Measurements from ENCODE around the gene ABCG2. TPM values are rescaled to one million over a fixed set of nuclear protein-coding genes. Genes with fewer than 3 reads are reported as not detected.

The ABCG2 gene
- total RNA-seq, 1 donor from 2014 or later: under 0.01 TPM

DNA sequence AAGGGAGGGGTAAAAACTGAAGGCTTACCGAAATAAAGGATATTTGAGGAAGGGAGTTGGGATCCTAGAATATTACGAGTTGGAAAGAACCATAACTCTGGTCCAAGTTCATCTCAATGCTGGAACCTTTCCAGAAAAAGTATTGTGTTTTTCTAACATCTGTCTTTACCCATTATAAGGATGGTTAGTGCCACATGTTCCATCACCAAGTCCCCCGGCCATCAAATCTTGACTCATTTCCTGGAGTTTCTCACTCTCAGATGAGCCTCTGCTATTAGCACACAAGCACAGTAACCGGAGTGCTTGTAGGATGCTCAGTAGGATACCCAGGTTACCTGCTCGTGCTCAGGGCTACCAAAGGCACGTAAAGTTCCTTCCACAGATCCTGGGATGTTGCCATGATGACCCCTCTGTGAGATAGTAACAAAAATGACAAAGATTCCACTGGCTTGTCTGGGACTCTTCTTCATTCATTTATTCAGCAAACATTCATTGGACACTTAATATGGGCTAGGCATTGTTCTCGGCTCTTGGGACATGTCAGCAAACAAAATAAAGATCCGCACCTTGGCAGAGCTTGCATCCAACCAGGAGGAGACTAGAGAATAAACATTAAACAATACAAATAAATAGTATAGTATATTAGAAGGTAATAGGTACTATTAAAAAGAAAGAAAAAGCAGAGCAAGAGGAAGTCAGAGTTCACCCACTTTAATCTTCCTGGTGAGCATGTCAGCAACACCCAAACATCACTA is 114.7 kb downstream of the ABCG2 start:
- Histone ChIP-seq H3K36me3 (ENCODE audit: control insufficient read depth, insufficient read depth, low read length) (peaks cover 9% of the 10 kb centered on the region), H3K27me3 (ENCODE audit: control insufficient read depth, insufficient read depth, low read length) (no peaks in the 10 kb centered on the region), H3K4me3 (ENCODE audit: low read depth, low read length) (no peak overlapping the region)
- TF ChIP-seq, protein P1, sequence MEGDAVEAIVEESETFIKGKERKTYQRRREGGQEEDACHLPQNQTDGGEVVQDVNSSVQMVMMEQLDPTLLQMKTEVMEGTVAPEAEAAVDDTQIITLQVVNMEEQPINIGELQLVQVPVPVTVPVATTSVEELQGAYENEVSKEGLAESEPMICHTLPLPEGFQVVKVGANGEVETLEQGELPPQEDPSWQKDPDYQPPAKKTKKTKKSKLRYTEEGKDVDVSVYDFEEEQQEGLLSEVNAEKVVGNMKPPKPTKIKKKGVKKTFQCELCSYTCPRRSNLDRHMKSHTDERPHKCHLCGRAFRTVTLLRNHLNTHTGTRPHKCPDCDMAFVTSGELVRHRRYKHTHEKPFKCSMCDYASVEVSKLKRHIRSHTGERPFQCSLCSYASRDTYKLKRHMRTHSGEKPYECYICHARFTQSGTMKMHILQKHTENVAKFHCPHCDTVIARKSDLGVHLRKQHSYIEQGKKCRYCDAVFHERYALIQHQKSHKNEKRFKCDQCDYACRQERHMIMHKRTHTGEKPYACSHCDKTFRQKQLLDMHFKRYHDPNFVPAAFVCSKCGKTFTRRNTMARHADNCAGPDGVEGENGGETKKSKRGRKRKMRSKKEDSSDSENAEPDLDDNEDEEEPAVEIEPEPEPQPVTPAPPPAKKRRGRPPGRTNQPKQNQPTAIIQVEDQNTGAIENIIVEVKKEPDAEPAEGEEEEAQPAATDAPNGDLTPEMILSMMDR (IDR thresholded peaks at IDR 0.05; ENCODE audit: insufficient read depth, low read length, severe bottlenecking): no peak
- FAIRE-seq (no peak), DNase-seq (ENCODE audit: low read depth) (no peak)

DNA sequence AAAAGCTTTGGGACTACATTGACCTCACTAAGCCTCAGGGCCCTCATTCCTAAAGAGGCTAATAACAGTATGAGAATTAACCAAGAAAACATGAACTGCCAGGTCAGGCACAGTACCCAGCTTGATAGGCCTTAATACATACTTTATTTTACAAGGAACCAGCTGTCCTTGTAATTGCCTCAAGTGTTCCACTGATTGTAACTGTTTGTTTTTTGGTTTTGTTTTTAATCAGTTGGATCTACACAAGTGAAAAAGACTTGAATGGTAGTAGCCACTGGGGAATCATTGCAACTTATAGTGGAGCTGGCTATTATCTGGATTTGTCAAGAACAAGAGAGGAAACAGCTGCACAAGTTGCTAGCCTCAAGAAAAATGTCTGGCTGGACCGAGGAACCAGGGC is 115.4 kb downstream of the ABCG2 start:
- no peak for DNase-seq (ENCODE audit: low read depth)
- TF ChIP-seq, protein P1 (IDR thresholded peaks at IDR 0.05; ENCODE audit: insufficient read depth, low read length, severe bottlenecking): no peak
- H3K27me3 ChIP-seq (ENCODE audit: control insufficient read depth, insufficient read depth, low read length): no peaks in the 10 kb centered on the region
- H3K36me3 ChIP-seq (ENCODE audit: control insufficient read depth, insufficient read depth, low read length): peaks cover 12% of the 10 kb centered on the region
- H3K4me3 ChIP-seq (ENCODE audit: low read depth, low read length): no peak overlapping the region
- FAIRE-seq: no peak

DNA sequence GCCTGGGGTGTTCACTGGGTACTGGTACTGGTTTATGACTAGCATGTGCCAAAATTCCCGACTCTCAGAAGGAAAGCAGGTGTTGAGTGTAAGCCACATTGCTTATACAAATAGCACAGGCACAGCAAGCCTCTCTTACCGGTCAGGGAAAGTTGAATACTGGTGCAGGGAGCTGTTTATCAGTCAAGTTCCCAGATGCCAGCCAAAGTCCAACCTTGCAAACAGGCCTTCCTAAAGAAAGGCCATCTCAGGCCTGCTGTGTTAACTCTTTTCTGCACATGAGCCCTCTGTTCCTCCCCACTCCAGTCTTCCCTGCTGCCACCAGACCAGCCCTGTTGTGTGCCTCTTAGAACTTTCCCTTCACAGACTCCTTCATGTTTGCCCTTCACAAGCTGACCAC is 116.8 kb downstream of the ABCG2 start:
- no peaks in the 10 kb centered on the region for H3K27me3 ChIP-seq (ENCODE audit: control insufficient read depth, insufficient read depth, low read length)
- FAIRE-seq (peak; percentile 68), DNase-seq (ENCODE audit: low read depth) (no peak)
- TF ChIP-seq, protein P1 (IDR thresholded peaks at IDR 0.05; ENCODE audit: insufficient read depth, low read length, severe bottlenecking): no peak
- H3K36me3 ChIP-seq (ENCODE audit: control insufficient read depth, insufficient read depth, low read length): peaks cover 14% of the 10 kb centered on the region
- H3K4me3 ChIP-seq (ENCODE audit: low read depth, low read length): no peak overlapping the region

DNA sequence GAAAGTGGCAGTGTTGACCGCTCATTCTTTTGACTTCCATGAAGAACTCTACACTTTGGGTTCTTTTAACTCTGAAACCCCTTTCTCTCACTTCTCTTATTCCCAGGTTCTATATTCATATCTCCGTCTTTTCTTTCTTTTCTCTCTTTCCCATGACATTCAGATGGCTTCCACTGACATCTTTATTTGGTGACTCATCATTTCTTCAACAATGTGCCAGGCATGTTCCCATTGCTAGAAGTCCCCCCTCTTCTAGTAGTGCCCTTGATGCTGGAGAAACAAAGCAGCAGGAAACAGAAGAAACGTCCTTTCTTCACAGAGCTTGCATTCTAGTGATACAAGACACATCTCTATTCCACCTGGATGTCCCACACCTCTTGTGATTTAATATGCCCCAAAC is 117.7 kb downstream of the ABCG2 start:
- Histone ChIP-seq H3K27me3 (ENCODE audit: control insufficient read depth, insufficient read depth, low read length) (no peaks in the 10 kb centered on the region), H3K4me3 (ENCODE audit: low read depth, low read length) (no peak overlapping the region), H3K36me3 (ENCODE audit: control insufficient read depth, insufficient read depth, low read length) (peaks cover 16% of the 10 kb centered on the region)
- FAIRE-seq (no peak), DNase-seq (ENCODE audit: low read depth) (no peak)
- TF ChIP-seq, protein P1 (IDR thresholded peaks at IDR 0.05; ENCODE audit: insufficient read depth, low read length, severe bottlenecking): no peak

Other genes starting within 250 kb of the ABCG2 start
- gene SPP1, start 182.9 kb downstream of the ABCG2 start, total RNA-seq: not detected in 2 replicates
- gene PKD2, start 151.0 kb downstream of the ABCG2 start, total RNA-seq: 12.4 and 22.3 TPM in 2 replicates
- gene PPM1K, start 125.9 kb upstream of the ABCG2 start, total RNA-seq: 8.6 and 9.5 TPM in 2 replicates
- 1.1 and 2.2 TPM in 2 replicates for gene HERC6, start 220.2 kb upstream of the ABCG2 start, total RNA-seq

All from bronchial epithelial cell (primary cell).